Fibroblast of pulmonary artery (primary cell): ENCODE results near the gene AKAP12.
"Not testable (repeated sequence)": the region's sequence is repeated elsewhere in the genome, so short reads cannot be mapped to it uniquely, and the experiment has no call there.

Source experiments
- DNase-seq: peaks from one replicate; pipeline ENCODE4 v3.0.0-alpha.2; 2010; ENCODE audit warnings: low read depth
- H3K4me3 ChIP-seq: replicated peaks from 2 replicates; pipeline ENCODE4 v1.5.1; 2011; ENCODE audit warnings: low read depth, mild to moderate bottlenecking, control low read depth, low read length, moderate library complexity
- TF ChIP-seq, protein P1 (sequence below): IDR thresholded peaks from 2 replicates; pipeline ENCODE4 v1.5.1; 2011; ENCODE audit warnings: mild to moderate bottlenecking, control low read depth, low read length, inconsistent platforms; ENCODE audit errors: missing control alignments

The AKAP12 gene

DNA sequence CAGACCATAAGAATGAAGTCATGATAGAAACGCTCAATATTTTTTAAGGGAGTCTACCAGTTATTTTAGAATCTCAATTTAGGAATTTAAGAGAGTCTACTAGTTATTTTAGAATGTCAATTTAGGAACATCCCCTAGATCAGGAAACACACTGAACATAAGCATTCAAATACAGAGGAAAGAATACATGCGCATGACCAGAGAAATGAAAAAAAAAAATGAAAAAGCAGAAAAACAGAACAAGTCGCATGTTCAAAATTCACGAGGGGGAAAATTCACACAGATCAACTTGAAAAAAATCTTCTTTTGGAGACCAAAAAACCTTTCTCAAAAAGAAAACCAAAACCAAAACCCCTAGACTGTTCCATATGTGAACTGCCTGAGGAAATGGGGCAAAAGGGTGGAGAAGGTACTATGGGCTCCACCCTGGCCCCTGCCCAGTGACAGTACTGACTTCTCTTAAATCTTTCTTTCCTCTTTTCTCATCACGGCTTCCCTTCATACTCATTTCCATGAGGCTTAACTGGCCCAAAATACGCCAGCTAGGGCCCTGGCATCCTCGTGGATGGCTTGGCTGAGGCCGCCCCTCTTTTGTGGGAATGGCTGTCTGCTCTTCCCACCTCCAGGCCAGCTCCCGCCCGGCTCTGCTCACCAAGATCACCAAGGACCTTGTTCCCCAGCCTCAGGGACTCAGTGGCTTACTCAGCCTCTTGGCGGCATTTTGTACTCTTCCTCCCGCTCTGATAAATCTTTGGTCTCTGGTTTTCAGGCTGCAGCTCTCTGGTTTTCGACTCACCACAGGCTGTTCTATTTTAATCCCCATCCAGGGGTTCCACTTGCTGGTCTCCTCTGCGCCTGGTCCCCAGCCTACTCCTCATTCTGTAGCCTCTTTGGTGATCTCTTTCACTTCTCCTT, 140.4 kb downstream of the AKAP12 start:
- H3K4me3 ChIP-seq: no peak overlapping the region
- TF ChIP-seq, protein P1, sequence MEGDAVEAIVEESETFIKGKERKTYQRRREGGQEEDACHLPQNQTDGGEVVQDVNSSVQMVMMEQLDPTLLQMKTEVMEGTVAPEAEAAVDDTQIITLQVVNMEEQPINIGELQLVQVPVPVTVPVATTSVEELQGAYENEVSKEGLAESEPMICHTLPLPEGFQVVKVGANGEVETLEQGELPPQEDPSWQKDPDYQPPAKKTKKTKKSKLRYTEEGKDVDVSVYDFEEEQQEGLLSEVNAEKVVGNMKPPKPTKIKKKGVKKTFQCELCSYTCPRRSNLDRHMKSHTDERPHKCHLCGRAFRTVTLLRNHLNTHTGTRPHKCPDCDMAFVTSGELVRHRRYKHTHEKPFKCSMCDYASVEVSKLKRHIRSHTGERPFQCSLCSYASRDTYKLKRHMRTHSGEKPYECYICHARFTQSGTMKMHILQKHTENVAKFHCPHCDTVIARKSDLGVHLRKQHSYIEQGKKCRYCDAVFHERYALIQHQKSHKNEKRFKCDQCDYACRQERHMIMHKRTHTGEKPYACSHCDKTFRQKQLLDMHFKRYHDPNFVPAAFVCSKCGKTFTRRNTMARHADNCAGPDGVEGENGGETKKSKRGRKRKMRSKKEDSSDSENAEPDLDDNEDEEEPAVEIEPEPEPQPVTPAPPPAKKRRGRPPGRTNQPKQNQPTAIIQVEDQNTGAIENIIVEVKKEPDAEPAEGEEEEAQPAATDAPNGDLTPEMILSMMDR: no peak
- no peak for DNase-seq

DNA sequence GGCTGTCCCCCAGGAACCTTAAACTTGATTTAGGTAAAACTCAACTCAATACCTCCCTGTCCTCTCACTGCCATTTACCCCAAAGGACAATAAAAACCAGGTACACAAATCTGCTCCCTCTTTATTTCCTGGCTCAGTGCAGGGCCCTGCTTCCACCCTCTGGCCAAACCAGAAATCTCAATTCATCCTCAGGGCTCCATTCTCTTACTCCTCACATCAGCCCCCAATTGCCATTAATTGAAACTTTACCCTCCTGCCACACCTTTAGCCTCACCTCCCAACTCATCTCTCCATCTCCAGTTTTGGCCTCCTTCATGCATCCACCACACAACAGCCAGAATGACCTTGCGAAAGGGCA, 141.1 kb downstream of the AKAP12 start:
- H3K4me3 ChIP-seq: no peak overlapping the region
- no peak for DNase-seq
- TF ChIP-seq, protein P1: no peak

DNA sequence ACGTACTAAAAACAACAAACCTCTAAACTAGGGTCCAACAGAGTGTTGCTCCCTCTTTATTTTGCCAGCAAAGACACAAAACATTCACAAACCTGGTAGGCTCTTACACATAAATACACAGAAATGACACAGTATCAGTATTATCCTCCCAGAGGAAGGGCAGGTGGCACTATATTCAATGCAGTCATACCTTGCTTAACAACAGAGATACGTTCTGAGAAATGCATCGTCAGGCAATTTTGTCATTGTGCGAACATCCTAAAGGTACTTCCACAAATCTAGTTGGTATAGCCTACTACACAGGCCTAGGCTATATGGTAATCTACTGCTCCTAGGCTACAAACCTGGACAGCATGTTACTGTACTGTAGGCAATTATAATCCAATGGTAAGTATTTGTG, 142.0 kb downstream of the AKAP12 start:
- TF ChIP-seq, protein P1: no peak
- DNase-seq: no peak
- no peak overlapping the region for H3K4me3 ChIP-seq

DNA sequence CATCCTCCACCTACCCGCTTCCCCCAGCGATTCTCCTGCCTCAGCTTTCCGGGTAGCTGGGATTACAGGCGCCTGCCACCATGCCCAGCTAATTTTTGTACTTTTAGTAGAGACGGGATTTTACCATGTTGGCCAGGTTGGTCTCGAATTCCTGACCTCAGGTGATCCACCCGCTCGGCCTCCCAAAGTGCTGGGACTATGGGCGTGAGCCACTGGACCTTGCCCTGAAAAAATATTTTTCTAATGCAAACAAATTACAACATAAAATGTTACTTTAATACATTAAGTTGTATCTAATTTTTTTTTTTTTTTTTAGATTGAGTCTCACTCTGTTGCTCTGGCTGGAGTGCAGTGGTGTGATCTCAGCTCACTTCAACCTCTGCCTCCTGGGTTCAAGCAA, 142.9 kb downstream of the AKAP12 start:
- not testable (repeated sequence) for H3K4me3 ChIP-seq, DNase-seq

DNA sequence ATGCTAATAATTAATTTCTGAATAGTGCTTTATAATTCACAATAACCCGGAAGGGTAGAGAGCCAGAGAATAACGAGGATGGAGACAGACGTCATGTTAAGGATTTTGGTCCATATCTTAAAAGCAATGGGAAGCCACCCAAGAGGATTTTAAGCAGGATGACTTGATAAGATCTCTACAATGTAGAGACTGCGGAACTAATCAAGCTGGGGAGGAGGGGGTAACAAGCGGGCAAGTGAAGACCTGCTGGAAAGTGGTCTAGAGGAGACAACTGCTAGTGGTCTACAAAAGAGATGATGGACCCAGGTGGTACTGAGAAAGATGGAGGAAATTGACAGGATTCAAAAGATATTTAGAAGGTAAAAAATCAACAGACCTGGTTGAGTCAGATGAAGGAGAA, 144.4 kb downstream of the AKAP12 start:
- no peak overlapping the region for H3K4me3 ChIP-seq
- no peak for DNase-seq
- TF ChIP-seq, protein P1: no peak

DNA sequence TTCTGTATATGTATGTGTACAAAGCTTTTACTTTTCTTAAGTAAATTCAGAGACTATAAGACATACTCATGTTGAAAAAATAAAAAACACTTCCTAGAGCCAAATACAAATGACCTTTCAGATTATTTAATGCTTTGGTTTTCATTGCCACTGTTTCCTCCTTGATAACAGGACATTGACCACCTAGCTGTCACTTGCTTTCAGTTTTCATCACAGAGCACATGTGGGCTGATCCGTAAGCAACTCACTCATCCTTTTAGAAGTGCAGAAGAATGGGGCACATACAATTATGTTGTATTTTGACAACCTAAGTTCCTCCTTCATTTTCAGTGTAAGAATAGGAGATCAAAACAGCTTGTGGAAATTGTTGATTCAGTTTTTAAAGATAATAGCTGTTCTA, 145.4 kb downstream of the AKAP12 start:
- no peak for DNase-seq
- no peak overlapping the region for H3K4me3 ChIP-seq
- TF ChIP-seq, protein P1: no peak

DNA sequence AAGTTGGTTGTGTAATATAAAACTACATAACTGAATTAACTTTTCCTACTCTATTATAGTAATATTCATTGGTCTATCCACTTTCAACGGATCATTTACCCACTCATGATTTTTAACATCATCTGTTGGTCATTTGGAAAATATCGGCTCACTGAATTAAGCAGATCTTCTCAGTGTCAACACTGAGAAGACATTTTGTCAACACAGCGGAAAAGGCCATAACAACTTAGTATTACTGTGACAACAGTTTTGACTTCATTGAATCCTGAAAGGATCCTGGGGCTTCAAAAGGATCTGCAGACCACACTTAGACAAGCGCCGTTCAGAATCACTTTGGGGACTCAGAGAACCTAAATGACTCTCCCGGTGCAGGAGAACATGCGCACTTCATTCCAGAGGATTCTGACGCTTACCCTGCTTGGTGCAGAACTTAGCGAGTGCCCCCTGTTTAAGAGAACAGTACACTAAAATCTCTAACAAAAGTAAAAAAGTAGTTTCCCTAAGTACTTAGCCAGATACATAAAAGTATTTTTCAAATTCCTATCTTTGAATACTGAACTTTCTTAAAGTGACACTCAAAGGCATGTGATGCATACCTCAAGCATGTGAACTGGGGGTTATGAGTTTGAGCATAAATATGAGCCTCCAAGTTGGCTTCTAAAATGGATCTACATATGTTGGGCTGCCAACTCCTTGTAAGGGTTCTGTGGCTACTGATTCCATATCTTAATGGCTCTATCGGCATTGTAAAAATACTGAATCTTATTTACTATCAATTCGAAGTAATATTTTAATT, 147.6 kb downstream of the AKAP12 start:
- TF ChIP-seq, protein P1: no peak
- no peak overlapping the region for H3K4me3 ChIP-seq
- peak; percentile 43 for DNase-seq
